Measurements from ENCODE around the gene SIRT3. TPM values are rescaled to one million over a fixed set of nuclear protein-coding genes. Genes with fewer than 3 reads are reported as not detected.
A peak's percentile ranks its signal among the peaks of the same experiment; 100 is the strongest.

Gene SIRT3
- total RNA-seq, 1 donor from 2014 or later: 14.1 TPM

GRCh38 chr11:217704-218103, 18.4 kb downstream of the SIRT3 start:
- peak; percentile 1 for DNase-seq (ENCODE audit: low spot score)

DNA sequence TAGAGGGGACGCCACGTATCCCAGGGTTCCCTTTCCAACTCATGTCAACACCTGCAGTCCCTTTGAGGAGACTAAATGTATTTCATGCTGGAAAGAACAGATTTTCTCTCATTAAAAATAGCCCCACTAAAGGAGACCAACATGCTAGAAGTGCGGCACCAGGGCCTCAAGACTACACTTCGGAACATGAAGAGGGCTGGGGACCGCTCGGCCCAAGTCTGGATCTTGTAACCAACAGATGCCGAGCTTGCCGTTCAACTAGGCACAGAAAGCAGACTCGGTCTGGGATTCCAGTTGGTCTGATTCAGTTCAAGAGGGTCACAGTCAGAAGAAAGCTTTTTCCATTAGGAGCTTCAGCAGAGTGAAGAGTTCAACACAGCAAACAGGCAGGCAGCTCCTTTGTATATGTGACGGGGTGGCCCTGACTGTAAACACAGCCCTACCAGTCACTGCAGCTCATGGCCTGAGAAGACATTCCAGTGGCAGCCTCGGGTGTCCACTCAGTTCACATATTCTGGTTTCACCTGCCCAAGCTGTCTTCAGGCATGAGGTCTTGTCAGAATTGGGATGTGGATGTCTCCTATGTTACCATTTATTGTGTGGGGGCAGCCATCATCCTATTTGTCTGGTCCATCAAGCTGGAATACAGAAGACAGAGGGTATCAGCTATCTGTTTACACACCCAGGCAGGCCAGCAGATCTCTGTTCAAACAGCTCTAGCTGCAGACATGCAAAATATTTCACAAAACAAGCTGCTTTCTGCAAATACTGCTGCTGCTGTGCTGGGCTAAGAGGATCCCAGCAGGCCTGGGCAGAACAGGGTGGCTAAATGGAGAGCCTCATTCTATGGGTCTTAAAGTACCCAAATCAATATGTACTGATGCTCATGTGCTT, 19.8 kb downstream of the SIRT3 start:
- no peak for DNase-seq (ENCODE audit: low spot score)

- no peak for DNase-seq (ENCODE audit: low spot score)
These were observed 20.5 kb downstream of the SIRT3 start for GRCh38 chr11:215581-216037.

- DNase-seq (ENCODE audit: low spot score): no peak
These were observed 22.1 kb downstream of the SIRT3 start for GRCh38 chr11:214083-214482.

GRCh38 chr11:213111-213510, 23.0 kb downstream of the SIRT3 start:
- DNase-seq (ENCODE audit: low spot score): no peak

DNA sequence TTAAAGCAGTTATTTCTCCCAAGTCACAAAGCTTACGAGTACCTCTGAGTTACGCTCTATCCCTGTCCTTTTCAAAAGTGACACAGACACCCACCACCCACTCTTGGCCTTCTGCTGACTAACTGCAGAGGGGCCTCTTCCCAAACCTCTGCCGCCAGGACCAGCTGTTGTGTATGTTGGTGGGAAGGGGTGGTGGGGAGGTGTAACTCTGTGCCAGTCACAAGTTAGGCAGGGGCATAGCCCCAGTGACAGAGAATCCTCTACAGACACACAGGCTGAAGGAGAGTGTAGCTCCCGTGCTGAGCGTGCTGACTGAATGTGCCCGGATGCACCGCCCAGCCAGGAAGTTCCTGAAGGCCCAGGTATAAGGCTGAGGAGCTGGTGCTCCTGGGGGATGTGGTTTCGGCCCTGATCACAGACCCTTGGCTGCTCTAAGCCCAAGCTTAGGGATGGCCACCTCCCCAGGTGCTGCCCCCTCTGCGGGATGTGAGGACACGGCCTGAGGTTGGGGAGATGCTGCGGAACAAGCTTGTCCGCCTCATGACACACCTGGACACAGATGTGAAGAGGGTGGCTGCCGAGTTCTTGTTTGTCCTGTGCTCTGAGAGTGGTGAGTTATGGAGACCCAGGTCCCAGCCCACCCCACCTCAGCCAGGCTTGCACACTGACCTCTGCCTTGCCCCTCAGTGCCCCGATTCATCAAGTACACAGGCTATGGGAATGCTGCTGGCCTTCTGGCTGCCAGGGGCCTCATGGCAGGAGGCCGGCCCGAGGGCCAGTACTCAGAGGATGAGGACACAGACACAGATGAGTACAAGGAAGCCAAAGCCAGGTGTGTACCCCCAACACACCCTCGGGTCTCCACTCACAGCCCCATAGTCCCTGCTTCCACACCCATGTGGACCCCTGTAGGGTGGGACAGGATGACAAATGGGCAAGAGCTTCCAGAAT, 23.7 kb downstream of the SIRT3 start:
- DNase-seq (ENCODE audit: low spot score): no peak

- no peak for DNase-seq (ENCODE audit: low spot score)
These were observed 24.4 kb downstream of the SIRT3 start for GRCh38 chr11:211741-212140.

- no peak for DNase-seq (ENCODE audit: low spot score)
These were observed 24.8 kb downstream of the SIRT3 start for GRCh38 chr11:211295-211694.

- peak; percentile 80 for DNase-seq (ENCODE audit: low spot score)
These were observed 25.4 kb downstream of the SIRT3 start for GRCh38 chr11:210803-211180.

DNA sequence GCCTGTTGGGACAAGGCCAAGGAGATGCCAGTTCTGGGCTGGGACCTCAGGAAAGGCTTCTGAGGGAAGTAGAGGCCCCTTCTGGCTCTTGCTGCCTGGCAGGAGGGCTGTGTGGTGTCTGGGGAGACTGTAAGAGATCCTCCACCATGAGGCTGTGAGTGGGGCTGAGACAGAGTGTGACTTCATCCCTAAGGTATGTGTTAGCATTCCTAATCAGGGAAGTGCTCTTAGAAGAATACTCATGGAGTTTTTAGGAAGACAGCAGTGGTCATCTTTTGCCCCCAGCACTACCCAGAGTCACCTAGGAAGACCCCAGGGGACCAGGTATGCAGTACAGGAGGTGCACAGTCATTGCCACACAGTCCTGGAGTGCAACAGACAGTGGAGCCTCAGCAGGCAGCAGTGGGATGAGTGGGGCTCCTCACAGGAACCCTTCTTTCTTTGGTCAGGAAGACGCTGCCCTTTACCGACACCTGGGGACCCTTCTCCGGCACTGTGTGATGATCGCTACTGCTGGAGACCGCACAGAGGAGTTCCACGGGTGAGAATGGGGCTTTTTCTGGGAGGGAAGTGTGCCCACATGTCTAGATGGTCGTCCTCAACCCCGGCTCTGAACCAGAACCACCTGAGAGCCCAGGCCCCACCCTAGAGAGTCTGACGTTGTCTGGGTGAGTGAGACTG, 25.9 kb downstream of the SIRT3 start:
- no peak for DNase-seq (ENCODE audit: low spot score)

GRCh38 chr11:209275-210121, 26.6 kb downstream of the SIRT3 start:
- DNase-seq (ENCODE audit: low spot score): peak; percentile 82

DNA sequence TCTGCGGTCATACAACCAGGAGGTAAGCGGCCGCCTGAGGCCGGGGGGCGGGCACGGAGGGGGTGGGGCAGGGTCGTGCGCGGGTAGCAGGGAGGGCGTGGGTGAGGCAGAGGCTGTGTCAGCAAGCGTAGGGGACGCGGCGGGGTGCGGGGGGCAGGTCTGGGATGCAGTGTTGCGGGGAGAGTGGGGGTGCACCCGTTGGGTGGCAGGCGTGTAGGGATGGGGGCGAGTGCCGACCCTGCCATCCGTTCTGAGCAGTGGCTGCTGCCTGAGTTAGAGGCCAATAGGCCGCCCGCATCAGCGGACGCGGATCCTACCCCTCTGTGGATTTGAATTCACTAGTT, 27.3 kb downstream of the SIRT3 start:
- DNase-seq (ENCODE audit: low spot score): no peak

DNA sequence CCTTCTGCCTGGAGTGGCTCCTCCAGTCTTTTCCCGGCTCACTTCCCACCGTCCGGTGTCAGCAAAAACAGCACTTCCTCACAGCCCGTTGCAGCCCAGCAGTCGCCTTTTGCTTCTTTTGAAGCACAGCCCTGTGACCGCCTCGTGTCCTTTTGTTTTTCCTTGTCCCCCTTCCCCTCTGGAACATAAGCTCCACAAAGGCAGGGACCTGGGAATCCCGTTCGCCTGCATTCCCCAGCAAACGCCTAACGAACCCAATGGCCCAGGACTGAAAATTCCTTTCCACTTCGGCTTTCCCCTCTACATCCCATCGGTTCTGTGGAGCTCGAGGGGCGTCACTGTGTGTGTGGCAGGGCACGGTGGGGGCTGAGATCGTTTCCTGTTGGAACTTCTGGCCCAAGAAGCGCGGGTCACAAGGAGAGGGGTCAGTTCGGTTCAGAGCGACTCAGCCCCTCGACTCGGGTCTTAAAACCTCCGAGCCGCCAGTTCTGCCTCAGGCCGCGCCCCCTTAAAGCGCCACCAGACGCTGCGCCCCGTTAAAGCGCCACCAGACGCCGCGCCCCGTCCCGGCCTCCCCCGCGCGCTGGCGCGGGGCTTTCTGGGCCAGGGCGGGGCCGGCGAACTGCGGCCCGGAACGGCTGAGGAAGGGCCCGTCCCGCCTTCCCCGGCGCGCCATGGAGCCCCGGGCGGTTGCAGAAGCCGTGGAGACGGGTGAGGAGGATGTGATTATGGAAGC, 27.8 kb downstream of the SIRT3 start:
- peak; percentile 95 for DNase-seq (ENCODE audit: low spot score)

- DNase-seq (ENCODE audit: low spot score): no peak
These were observed 28.3 kb downstream of the SIRT3 start for GRCh38 chr11:207863-208180.

DNA sequence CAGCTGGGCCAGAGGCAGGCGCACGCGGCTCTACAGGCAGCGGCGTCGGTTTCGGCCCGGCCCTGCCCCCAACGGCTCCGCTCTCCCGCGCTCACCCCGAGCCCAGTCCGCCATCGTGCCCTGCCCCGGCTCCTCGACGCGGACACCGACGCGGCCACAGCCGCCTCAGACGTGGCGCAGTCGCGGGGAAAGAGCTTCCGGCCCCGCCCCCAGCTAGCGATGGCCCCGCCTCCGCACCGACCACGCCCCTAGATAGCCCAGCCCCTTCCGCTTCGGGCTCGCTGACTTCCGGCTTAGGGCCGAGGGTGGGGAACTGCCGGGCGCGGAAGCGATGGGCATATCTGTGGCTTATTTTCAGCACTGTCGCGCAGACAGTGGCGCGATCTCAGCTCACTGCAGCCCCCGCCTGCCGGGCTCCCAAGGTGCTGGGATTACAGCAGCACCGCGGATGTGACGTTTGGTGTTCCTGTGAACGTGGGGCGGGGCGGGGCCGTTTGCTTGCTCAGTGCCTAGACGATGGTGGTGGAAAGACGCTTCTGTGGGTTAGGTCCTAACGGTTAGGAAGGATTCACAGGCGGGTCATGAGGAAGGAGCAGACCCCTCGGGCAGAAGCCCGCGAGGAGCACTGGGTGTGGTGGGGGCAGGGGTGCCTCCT, 28.8 kb downstream of the SIRT3 start, which contains the start of the genes BET1L and RIC8A:
BET1L (minus strand) TSS at position 192 of the 655 bp plus-strand sequence; CDS start at position 114, 78 bp downstream.
RIC8A (plus strand) TSS at position 501 of the 655 bp plus-strand sequence. CDS start 1,147 bp downstream, outside the sequence.
- peak; percentile 99 for DNase-seq (ENCODE audit: low spot score)

DNA sequence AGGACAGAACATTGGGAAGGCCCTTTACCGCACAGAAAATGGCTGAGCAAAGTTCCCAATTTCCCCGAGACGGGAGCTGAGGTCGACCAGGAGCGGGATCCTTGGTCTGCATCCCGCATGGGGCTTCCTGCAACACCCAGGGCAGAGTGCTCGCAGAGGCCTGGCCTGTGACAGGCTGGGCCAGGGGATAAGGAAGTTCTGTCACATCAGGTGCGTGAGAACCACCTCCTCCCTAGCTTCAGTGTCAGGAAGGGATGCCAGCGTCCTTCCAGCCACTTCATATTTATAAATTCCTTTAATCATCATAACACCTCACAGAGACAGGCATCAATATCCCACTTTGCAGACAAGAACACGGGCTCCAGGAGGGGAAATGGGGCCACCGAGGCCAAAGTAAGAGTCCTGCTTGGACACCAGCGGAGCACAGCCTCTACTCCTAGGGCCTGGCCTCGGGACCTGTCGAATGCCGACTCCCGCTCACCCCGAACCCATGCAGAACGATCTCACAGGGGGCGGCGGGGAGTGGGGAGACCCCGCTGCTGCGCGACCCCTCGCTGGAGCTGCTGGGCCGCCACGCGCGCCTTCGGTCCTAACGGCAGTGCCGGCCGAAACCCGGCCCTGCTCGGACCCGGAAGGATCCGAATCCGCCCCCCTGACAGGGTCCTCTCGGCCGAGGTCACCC, 29.5 kb downstream of the SIRT3 start:
- peak; percentile 89 for DNase-seq (ENCODE audit: low spot score)

DNA sequence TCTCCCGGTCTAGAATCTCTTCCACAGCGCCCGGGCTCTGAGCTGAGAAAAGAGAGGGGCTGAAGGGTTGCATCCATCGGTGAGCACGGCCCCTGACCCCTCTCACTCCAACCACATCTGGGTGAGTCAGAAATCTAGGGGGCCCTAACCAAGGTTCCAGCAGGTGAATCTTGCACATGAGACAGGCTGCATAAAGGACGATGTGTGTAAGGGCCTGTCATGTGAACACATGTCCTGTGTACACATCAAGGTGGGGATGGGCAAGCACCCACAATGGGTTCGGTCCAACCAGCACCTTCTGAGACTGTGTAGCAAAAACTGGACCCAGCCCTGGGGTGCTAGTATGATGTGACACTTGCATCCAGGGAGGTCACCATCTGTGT, 30.1 kb downstream of the SIRT3 start:
- no peak for DNase-seq (ENCODE audit: low spot score)

DNA sequence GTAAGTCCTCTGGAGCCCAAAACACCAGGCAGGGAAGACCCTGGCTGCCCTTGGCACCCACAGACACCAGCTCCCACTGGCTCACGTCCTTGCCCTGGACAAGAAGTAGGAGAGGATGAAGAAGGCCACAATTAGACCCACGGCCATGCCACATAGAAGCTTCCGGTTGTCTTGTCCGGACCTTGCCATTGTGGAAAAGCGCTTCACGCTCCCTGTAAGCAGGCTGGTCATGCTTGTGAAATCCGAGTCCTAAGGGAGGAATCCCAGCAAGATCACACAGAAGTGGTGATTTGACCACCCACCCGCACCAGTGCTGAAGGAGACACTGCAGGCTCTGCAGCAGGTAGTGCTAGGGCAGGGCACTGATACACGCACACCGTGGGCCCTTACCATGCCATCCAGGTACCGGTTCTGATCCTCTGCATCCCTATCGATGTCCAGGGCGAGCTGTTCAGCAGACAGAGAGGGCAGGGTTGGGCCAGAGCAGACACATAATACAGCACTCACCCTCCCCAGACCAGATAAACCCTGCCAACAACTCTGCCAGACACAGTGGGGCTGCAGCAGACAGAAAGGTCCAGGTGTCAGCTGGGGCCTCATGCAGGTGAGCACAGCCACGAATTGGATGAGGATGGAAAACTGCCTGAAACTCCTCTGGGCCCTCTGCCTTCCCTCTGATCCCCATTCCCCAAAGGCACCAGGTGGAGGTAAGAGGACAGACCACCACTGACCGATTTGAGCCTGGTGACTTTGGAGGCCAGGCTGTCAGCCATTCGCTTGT, 30.7 kb downstream of the SIRT3 start:
- peak; percentile 72 for DNase-seq (ENCODE audit: low spot score)
